GOT3 (cell line): ENCODE results near the gene PAPPA2.
A peak's percentile ranks its signal among the peaks of the same experiment; 100 is the strongest.
"Not testable (repeated sequence)": the region's sequence is repeated elsewhere in the genome, so short reads cannot be mapped to it uniquely, and the experiment has no call there.

ENCODE experiments used
- DNase-seq: peaks from one replicate; lab custom pipeline; 2025; ENCODE audit warnings: mixed read lengths; lab: John Stamatoyannopoulos, UW

PAPPA2 gene

DNA sequence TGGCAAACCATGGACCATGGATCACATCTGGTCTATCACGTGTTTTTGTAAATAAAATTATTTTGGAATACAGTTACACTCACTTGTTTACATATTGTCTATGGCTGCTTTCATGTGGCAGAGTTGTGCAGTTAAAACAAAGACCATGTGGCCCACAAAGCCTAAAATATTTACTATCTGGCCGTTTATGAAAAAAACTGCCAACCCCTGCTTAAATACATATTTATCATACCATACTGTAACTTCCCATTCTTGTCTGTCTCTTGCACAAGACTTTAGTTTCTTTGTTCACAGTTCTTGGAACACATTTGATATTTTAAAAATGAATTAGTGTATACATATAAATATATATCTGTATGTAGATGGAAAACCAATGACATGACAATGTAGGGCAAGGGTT, 141.5 kb downstream of the PAPPA2 start:
- DNase-seq, result no peak

DNA sequence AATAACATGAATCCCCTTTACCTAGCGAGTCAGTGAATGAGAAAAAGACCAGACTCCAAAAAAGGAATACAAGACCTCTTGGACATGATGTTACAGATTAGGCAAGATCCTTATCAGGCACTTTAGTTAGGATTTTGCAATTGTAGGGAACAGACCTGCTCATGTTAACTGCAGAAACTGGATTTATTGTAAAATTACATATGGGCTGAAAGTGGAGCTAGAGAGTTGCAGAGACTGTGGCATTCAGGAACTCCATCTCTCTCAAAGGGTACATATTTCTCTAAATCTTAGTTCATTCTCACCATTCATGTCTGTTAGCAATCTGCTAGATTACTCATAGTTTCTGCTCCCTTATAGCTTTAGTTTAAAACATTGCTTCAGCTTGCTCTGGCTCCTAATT, 142.2 kb downstream of the PAPPA2 start:
- DNase-seq, result no peak

DNA sequence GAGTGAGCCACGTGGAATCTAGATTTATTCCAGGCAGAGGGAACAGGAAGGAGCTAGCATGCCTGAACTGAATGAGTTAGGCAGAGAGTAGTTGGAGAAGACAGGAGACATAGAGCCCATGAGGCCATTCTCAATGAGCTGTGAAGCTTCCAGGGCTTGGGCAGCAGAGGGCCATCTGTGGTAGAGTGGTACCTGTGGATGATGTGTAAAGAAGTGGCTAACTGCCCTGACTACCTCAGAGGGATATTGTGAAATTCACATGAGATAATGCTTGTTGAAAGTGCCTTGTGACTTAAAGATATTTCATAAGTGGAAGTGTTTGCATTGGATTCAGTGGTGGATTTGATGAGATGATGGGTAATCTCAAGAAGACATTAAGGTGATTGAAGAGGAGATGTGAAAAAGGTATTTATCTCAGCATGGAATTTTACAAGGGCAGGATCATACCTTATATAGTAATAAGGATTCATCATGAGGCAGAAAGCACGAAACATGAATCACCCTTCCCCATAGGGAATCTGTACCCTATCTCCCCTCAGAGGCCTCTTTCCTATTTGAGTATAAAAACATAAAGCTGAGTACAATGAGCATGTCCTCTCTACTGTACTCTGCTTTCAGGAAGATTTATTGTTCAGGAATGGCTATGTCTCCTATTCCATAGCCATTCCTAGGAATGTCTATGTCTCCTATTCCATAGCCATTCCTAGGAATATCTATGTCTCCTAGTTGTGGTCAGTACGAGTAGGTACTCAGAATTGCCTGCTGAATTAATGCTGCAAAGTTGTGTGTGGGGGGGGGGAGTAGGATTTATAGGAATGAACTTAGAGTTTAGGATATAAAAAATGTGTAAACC, 146.8 kb downstream of the PAPPA2 start:
- no peak for DNase-seq

DNA sequence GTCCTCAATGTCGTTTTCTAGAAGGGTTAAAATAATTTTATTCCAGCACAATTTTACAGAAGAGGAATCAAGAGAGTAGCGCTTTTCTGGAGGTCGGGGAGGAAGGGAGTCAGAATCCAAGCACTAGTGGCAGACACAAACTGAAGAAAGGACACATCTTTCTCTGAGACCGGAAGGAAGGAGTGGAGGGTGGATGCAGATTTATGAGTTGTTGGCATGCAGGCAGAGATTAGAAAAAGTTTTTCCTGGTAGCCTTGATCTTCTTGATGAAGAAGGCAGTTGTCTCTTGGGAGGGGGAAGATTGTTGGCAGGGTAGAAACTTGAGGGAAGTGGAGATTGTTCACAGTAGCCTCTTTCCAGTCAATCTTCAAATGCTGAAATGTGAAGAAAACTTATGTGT, 149.8 kb downstream of the PAPPA2 start:
- no peak for DNase-seq

DNA sequence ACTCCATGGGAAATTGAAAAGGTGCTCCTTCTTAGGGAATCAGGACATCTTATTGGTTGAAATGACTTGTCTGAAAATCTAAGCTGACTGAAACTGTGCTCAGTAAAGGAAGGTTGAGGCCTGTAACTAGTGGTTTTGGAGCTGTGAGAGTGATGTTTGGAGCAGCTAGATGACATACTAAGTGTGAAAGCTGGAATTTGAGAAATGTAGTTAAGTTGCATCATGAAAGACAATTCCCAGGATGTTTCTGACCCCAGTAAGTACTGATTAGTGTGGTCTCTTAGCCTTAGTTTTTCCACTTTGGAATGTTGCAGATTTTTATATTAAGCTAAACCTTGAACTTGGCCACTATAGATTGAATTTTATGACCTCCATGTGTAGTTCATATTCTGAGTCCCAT, 154.9 kb downstream of the PAPPA2 start:
- no peak for DNase-seq

DNA sequence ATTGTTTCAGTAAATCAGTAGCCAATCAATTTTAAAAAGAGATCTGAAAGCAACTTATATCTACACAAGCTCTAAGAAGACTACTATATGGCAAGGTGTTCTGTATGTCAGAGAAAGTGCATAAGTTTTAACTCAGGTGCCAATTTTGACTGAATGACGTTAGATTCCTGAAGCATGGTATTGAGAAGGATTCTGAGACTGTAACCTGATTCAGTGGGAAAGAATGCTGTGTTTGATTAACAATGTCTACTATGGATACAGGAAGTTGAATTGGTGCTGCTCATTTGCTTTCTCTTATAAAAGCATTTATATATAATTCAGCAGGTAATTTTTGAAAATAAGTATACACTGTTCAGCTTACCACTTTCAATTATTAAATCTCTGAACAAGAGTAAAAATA, 156.3 kb downstream of the PAPPA2 start:
- DNase-seq, result no peak

DNA sequence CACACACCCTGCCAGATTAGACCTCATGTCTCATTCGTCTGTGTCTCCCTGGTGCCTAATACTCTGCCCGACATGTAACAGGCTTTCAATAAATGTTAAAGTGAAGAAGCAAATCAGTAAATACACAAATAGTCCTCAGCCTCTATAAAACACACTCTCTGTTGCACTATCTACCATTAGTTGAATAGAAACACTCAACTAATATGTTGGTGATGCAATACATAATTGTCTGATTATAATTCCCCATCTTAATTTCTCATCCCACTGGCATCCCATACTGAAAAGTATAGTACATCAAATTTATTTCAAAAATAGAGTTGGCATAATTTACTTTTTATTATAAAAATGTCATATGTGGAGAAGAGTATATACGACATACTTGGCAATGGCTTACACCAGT, 162.4 kb downstream of the PAPPA2 start:
- no peak for DNase-seq

DNA sequence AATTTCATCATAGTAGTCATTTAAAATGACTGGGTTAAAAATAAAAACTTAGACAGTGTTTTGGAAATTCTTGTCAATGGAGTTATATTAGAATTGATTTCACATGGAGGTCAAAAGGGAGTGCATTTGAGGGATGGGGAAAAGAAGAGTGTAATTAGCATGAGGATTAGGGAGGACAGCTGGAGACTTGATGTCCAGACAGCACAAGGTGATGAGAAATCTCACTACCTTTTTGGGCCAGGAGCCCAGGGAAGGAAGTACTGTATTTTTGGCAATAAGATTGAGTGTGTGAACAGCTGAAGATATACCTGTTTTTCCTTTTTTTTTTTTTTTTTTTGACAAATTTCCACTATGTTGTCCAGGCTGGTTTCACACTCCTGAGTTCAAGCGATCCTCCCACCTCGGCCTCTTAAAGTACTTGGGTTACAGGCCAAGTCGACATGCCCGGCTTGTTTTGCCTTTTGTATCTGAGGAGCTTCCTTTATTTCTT, 163.6 kb downstream of the PAPPA2 start:
- no peak for DNase-seq

DNA sequence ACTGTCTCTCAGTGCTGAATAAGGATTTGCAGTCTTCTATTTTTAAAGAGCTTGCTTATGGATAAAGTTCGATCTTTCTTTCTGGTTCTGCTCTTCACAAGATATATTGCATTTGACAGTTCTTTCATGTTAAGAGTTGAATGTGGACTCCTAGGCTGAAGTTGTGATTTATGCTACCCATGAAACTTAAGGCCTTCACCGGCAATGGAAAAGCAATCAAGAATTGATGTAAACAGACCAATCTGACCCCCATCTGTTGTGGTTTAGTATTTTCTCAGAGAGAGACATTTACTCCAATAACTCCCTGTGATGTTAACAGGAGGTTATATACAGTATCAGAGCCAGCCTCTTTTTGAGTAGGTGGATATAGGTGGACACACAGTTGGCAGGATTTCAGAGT, 165.8 kb downstream of the PAPPA2 start:
- no peak for DNase-seq

DNA sequence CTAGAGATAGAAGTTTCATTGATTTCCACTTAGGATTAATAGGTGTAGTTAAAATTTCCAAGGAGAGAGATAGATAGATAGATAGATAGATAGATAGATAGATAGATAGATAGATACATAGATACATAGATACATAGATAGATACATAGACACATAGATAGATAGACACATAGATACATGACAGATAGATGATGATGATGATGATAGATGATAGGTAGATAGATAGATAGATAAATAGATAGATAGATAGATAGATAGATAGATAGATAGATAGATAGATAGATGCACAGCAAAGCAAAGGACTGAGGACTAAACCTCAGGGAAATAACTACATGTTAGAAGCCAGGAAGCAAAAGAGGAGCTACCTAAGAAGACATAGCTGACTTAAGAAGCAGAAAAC, 171.8 kb downstream of the PAPPA2 start:
- not testable (repeated sequence) for DNase-seq

DNA sequence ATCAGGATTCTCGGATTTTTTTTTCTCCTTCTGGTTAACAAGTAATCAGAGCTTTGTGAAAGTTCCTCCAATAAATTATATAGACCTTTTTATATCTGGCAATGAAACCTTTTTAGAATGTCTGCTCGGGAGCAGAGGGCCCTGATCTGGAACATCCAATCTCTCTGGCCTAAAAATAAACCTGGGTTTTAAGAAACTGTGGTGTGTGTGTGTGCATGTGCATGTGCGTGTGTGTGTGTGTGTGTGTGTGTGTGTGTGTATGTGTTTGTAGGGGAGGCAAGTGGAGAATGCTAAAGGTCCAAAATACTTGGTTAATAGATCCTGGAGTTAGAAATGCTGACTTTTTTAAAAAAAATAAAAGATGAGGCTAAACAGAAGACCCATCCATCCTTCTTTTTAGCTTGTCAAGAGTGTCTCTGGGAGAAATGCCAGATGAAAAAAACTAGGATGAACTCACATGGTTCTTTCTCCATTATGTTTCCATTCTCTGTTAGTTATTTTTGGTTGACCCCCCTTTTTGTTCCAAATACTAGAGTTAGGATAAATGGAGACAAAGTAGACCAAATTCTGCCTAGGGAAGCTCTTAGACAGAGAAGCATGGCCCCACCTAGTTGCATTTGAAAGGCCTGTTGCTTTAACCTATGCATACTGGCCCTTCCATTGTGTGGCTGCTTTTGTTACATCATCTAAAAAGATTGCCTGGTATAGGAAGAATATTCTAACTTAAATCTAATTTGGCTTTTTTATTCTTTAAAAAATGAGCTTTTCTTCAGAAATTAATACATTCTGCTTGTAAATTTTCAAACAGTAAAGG, 175.9 kb downstream of the PAPPA2 start:
- DNase-seq, result no peak

DNA sequence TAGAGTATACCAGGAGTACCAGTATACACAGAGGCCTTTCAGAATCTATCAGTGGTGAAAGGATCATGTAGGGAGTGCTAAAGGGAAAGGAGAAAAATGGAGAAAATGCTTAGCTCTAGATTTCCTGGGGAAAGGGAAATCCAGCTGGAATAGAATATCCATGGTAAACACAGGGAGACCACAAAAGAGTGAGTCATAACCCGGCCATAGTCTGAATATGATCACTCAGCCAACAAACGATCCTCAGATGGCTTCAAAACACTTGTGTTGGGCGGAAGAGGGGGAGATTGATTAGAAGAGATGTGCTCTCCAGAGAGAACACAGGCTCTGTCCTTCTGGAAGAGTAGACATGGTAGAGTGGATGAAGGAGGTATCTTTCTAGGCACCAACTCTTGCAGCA, 180.6 kb downstream of the PAPPA2 start:
- DNase-seq, result no peak

DNA sequence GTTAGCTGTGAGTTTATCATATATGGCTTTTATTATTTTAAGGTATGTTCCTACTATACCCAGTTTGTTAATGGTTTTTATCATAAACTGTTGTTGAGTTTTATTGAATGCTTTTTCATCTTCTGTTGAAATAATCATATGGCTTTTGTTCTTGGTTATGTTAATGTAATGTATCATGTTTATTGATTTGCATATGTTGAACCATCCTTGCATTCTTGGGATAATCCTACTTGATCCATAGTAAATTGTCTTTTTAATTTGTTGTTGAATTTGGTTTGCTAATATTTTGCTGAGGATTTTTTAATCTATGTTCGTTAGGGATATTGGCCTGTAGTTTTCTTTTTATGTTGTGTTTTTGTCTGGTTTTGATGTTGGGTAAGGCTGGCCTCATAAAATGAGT, 185.6 kb downstream of the PAPPA2 start:
- DNase-seq, result no peak

DNA sequence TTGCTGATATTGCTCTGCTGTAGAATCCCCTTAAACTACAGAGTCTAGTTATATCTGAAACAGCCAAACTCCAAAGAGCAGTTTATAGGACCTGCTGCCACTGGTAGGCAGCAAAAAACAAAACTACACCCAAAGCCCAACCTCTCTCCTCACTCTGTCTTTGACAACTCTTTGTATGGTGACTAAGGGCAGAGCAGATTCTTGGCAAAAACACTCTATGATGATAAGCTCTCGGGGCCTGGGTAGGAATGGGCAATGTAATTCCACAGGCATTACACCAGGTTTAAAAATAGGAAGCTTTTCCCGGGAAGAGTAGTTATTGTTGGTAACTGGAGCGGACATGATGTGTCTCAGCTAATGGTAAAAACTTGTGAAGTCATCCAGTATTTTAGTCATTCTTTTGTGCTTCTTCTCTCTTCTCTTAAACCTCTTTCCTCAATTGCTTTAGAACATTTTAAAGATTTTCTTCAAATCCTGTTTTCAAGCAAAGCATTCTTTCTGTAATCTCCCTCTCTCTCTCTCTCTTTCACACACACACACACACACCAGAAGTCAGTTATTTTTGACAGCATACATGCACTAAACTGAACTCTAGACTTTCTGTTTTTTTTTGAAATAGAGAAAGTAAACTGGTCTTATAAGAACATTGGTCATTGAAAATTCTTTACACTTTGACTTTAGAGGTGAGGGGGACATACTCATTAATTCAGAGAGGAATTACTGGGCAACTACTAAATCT, 193.5 kb downstream of the PAPPA2 start:
- DNase-seq, result peak; percentile 79

DNA sequence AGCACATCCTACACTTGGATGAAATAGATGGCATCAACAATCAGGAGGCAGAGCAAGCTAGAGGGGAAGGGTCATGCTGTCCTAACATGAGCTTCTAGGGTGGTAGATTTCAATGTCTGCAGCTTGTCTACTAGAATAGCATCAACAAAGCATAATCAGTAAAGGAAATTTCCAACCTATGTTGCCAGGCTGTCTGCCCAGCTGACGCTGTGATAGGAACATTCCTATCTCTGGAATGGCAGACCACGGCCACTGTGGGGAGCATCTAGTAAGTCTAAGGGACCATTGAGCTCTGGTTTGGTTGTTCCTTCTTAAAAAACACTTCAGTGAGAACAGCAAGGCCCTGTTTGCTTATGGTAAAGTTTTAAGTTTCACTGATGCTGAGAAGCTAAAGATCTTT, 206.8 kb downstream of the PAPPA2 start:
- no peak for DNase-seq

DNA sequence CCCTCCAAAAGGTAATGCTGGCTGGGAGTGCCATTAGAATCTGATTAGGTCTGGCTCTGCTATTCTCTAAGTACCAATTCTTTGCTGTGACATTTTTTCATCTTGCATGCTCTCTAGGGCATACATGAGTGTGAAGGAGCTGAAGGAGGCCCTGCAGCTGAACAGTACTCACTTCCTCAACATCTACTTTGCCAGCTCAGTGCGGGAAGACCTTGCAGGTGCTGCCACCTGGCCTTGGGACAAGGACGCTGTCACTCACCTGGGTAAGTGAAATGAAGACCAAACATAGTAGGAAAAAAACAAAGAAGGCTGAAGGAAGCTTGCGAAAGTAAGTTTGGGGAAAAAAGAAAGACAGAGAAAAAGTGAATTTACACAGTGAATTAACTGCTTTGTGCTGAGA, 207.9 kb downstream of the PAPPA2 start:
- no peak for DNase-seq

DNA sequence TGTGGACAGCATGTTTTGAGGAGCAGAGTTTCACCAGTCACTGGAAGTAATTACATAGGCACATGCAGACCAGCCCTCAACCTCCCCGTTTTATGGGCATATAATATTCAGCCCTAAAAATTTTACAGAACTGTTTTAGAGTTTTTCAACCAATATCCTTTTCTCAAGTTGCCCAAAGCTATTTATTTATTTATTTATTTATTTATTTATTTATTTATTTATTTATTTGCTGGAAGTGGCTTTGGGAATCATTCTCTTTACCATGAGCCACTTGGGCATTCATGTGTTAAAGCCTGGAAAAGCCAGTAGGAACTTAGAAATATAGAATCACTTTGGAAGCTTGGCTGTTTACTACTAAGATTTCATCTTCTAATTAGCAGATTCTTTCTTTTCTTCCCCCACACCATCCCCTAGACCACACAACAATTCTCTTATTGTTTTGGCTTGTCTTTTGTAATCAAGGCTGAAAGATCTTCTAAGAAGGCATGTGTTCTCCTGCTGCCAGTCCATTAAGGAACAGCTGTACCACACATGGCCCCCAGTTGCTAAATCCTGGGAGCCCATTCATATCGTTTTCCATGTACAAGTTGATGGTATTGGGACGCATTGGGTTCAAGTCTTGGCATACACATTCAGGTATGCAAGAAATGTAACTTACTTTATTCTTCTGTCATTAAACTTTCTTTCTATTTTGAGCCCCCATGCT, 220.0 kb downstream of the PAPPA2 start:
- DNase-seq, result no peak

DNA sequence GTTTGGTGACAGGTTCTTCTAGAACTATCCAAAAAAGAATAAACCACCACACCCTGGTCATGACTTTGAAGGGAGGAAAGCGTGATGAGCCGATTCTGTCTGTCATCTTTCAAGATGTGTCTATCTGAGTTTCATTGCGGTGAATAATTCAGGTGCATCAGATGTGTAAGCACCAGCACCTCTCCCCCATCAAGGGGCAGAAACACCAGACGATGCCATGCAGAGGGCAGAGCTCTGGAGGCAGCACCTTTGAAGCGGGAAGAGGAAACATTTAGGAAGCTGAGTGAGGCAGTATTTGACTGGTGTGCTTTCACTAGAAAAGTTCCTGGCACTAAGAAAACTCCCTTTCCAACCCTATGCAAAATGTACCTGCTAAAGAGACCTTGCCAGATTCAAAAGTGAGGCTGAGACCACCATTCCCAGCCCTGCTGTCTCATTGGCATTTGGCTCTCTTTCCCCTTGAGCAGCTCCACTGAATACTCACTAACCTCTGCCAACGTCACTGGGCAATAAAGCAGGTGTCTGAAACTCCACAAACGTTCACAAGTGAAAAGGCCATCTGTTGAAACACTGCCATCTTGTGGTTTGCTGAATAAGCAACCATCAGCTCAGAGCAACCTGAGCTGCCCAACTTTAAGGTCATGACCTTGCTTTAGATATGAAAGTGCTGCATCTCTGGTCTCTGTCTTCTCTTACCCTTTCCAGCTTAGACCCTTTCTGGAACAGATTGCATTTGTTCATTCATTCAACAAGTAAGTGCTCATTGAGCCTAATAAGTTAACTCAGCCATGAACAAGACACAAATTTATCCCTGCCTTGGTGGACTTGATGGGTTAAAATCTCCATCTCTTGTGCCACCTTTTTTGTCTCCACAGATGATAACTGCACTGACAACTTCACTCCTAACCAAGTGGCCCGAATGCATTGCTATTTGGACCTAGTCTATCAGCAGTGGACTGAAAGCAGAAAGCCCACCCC, 228.6 kb downstream of the PAPPA2 start:
- no peak for DNase-seq

DNA sequence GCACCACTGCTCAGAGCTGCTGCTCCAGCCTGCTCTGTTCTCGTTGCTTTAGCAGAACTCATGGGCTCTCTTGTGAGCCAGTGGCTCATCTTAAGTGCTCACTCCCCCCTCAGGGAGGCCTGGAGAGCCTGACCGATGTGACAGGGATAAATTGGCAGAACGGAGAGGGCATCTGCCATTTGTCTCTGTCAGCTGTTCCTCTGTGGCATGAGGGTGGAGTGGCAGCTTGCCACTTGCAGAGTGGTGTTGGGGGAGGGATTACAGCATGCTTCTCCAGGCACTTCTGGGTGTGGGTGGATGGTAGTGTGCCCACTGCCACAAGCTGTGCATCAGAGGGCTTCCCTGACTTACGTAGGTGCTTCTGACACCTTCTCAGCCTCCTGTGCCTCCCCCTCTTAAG, 229.5 kb downstream of the PAPPA2 start:
- DNase-seq, result no peak

DNA sequence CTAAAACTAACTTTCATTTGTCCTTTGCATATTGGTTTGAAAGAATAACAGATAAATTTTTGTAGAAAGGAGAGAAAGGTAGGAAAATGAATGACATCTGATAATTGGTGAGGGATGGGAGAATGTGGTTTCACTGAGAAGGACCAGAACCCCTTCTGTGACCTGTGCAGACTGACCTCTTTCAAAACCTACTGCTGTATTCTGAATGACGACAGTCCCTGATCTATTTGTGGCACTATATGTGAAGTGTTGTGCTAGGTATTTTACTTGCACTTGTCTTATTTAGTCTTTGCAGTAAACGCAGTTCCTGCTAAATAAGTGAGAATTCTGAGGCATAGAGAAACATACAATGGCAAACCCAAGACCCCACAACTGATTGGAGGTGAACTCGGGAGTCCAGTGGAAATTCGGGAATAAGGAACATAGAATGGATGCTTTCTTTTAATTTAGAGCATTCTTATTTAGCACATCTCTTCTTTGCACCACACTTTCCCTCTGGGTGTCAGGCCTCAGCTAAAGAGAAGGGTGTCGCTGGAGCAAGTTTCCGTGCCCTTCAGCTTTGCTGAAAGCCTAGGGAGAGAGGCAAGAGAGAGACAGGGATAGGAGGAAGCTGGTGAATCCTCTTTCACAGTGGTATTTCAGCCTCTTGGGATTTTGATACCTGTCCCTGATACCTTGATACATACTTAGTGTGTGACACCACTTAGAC, 230.2 kb downstream of the PAPPA2 start:
- DNase-seq, result no peak
